OCI-LY1 (cell line): ENCODE measurements around the gene CTIF.

Experiments
- EZH2 ChIP-seq: fragments of 200-600 bp; sonication (generic), shearing (Covaris generic); IDR thresholded peaks from 2 replicates; pipeline ENCODE4 v1.8.0; 2017; ENCODE audit warnings: borderline replicate concordance, mixed run types, mild to moderate bottlenecking, antibody characterized with exemption, low read length, moderate library complexity, mixed read lengths
- TF ChIP-seq, protein P1 (sequence below): fragments of 200-600 bp; sonication (generic), shearing (Covaris generic); IDR thresholded peaks from 2 replicates; pipeline ENCODE4 v1.5.1; 2017; ENCODE audit warnings: mild to moderate bottlenecking, antibody characterized with exemption, low read length, moderate library complexity, mixed read lengths

DNA sequence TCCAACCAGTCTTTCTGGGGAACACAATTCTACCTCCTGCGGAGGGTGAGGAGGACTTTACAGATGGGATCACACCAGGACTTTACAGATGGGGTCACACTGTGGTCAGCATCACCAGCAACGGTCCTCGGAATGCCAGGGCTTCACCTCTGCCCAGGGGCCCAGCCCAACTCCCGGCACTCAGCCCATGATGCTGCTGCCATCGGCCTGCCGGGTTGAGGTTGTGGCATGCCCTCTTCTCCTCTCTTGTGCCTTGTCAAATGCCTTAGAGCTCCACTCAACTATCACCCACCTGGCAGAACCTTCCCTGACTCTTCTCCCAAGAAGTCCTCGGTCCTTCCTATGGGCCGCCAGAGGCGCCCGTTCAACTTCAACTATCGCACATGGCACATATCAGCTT, 166.7 kb downstream of the CTIF start:
- TF ChIP-seq, protein P1, sequence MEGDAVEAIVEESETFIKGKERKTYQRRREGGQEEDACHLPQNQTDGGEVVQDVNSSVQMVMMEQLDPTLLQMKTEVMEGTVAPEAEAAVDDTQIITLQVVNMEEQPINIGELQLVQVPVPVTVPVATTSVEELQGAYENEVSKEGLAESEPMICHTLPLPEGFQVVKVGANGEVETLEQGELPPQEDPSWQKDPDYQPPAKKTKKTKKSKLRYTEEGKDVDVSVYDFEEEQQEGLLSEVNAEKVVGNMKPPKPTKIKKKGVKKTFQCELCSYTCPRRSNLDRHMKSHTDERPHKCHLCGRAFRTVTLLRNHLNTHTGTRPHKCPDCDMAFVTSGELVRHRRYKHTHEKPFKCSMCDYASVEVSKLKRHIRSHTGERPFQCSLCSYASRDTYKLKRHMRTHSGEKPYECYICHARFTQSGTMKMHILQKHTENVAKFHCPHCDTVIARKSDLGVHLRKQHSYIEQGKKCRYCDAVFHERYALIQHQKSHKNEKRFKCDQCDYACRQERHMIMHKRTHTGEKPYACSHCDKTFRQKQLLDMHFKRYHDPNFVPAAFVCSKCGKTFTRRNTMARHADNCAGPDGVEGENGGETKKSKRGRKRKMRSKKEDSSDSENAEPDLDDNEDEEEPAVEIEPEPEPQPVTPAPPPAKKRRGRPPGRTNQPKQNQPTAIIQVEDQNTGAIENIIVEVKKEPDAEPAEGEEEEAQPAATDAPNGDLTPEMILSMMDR, result no peak
- no peak for TF ChIP-seq EZH2
